Measurements from ENCODE around the gene APOL3. TPM values are rescaled to one million over a fixed set of nuclear protein-coding genes. Genes with fewer than 3 reads are reported as not detected.

Gene APOL3
- total RNA-seq, 1 donor from 2014 or later = 1.2 TPM

DNA sequence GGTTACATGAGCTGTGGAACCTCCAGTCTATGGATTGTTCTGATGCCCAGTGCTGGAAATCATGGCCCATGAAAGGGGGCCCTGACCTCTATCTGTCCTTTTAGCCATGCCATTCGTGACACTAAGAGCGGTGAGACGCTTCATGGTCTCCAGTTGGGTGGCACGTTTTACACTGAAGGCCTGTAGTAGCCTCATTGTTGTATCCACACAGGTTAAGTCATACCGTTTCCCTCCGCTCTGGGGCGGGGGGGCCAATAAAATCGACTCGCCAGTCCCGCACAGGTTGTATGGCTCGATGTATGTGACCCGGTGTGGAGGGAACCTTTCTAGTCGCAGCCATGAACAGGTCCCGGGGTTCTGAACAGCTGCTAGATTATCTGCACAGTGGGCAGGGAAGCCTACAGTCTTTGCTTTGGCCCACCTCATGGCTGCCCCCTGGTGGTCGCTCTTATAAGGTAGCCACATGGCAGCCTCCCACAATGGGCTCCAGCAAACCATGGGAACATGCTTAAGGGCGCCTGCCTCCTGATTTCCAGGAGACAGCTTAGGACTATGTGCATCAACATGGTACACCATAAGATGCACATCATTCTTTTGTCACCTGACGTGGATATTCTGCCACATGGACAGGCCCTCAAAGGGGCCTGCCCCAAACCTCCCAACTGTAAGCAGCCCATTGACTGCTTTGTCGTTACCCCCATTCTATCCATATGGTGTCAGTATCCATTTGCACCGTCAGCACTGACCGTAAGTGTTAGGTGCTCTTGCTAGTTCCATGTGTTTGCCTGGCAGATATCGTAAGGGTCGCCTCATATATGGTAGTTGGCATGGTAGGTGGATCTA, 19.7 kb upstream of the APOL3 start:
- Mint-ChIP-seq H3K27me3 (ENCODE audit: unreplicated experiment) (no peaks in the 10 kb centered on the region), H3K4me3 (ENCODE audit: unreplicated experiment) (no peak overlapping the region), H3K27ac (ENCODE audit: unreplicated experiment) (no peak overlapping the region), H3K4me1 (ENCODE audit: unreplicated experiment) (peaks cover 7% of the 10 kb centered on the region), H3K36me3 (ENCODE audit: low read depth, unreplicated experiment) (no peaks in the 10 kb centered on the region), H3K9me3 (ENCODE audit: unreplicated experiment) (no peaks in the 10 kb centered on the region)
- peak; percentile 91 for DNase-seq (ENCODE audit: low spot score)
- TF ChIP-seq, protein P1, sequence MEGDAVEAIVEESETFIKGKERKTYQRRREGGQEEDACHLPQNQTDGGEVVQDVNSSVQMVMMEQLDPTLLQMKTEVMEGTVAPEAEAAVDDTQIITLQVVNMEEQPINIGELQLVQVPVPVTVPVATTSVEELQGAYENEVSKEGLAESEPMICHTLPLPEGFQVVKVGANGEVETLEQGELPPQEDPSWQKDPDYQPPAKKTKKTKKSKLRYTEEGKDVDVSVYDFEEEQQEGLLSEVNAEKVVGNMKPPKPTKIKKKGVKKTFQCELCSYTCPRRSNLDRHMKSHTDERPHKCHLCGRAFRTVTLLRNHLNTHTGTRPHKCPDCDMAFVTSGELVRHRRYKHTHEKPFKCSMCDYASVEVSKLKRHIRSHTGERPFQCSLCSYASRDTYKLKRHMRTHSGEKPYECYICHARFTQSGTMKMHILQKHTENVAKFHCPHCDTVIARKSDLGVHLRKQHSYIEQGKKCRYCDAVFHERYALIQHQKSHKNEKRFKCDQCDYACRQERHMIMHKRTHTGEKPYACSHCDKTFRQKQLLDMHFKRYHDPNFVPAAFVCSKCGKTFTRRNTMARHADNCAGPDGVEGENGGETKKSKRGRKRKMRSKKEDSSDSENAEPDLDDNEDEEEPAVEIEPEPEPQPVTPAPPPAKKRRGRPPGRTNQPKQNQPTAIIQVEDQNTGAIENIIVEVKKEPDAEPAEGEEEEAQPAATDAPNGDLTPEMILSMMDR (IDR thresholded peaks at IDR 0.05; ENCODE audit: unreplicated experiment) = peak; percentile 94

DNA sequence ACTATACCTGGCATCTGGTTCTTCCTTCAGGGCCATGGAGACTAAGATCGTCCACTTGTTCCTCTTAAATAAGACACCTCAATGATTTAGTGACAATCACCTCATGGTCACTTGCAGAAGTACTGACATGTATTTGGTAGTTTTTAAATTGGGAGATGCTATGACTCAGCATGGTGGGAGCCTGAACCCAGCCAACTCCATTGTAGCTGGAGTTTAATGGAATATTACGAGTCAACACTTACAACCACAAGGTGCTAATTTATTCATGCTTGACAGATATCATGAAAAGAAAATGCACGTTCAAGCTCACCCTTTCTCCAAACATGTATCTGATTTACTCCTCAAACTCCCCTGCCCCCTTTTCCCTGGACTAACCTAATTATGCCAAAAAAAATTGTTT, 16.6 kb upstream of the APOL3 start:
- TF ChIP-seq, protein P1 (IDR thresholded peaks at IDR 0.05; ENCODE audit: unreplicated experiment) = no peak
- Mint-ChIP-seq H3K27ac (ENCODE audit: unreplicated experiment) (no peak overlapping the region), H3K4me3 (ENCODE audit: unreplicated experiment) (no peak overlapping the region), H3K9me3 (ENCODE audit: unreplicated experiment) (no peaks in the 10 kb centered on the region), H3K4me1 (ENCODE audit: unreplicated experiment) (no peaks in the 10 kb centered on the region), H3K27me3 (ENCODE audit: unreplicated experiment) (no peaks in the 10 kb centered on the region), H3K36me3 (ENCODE audit: low read depth, unreplicated experiment) (no peaks in the 10 kb centered on the region)
- no peak for DNase-seq (ENCODE audit: low spot score)

DNA sequence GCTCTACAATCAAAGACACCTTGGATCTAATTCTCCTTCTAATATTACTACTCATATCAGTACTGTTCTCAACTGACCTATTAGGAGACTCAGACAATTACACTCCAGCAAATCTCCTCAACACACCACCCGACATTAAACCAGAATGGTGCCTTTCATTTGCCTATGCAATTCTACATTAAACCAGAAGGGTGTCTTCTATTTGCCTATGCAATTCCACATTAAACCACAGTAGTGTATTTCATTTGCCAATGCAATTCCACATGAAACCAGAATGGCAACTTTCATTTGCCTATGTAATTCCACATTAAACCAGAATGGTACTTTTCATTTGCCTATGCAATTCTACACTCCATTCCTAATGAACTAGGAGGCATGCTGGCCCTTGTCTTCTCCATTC, 15.3 kb upstream of the APOL3 start:
- Mint-ChIP-seq H3K36me3 (ENCODE audit: low read depth, unreplicated experiment) (no peaks in the 10 kb centered on the region), H3K27me3 (ENCODE audit: unreplicated experiment) (no peaks in the 10 kb centered on the region), H3K4me1 (ENCODE audit: unreplicated experiment) (peaks cover 5% of the 10 kb centered on the region), H3K4me3 (ENCODE audit: unreplicated experiment) (no peak overlapping the region), H3K27ac (ENCODE audit: unreplicated experiment) (no peak overlapping the region), H3K9me3 (ENCODE audit: unreplicated experiment) (no peaks in the 10 kb centered on the region)
- DNase-seq (ENCODE audit: low spot score) = no peak
- TF ChIP-seq, protein P1 (IDR thresholded peaks at IDR 0.05; ENCODE audit: unreplicated experiment) = peak; percentile 32

DNA sequence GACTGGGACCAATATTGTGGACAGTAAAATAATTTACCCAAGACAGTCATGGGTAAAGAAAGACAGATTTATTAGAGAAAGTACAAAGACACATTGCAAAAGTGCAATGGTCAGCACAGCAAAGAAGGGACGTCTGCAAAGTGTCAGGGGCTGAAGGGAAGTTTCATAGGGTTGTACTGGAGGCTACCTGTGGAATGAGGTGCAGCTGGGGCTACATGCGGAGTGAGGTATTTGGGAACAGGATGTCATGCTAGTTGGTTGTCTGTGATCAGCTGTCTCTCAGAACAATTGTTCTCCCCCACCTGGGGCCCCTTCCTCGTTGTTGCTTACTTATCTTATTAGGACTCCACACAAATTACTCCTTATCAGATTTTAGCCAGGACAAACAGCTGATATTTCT, 11.4 kb upstream of the APOL3 start:
- no peak overlapping the region for H3K27ac Mint-ChIP-seq (ENCODE audit: unreplicated experiment)
- TF ChIP-seq, protein P1 (IDR thresholded peaks at IDR 0.05; ENCODE audit: unreplicated experiment) = no peak
- no peak for DNase-seq (ENCODE audit: low spot score)
- H3K27me3 Mint-ChIP-seq (ENCODE audit: unreplicated experiment) = no peaks in the 10 kb centered on the region
- peaks cover 6% of the 10 kb centered on the region for H3K4me1 Mint-ChIP-seq (ENCODE audit: unreplicated experiment)
- H3K36me3 Mint-ChIP-seq (ENCODE audit: low read depth, unreplicated experiment) = no peaks in the 10 kb centered on the region
- H3K4me3 Mint-ChIP-seq (ENCODE audit: unreplicated experiment) = no peak overlapping the region
- no peaks in the 10 kb centered on the region for H3K9me3 Mint-ChIP-seq (ENCODE audit: unreplicated experiment)

DNA sequence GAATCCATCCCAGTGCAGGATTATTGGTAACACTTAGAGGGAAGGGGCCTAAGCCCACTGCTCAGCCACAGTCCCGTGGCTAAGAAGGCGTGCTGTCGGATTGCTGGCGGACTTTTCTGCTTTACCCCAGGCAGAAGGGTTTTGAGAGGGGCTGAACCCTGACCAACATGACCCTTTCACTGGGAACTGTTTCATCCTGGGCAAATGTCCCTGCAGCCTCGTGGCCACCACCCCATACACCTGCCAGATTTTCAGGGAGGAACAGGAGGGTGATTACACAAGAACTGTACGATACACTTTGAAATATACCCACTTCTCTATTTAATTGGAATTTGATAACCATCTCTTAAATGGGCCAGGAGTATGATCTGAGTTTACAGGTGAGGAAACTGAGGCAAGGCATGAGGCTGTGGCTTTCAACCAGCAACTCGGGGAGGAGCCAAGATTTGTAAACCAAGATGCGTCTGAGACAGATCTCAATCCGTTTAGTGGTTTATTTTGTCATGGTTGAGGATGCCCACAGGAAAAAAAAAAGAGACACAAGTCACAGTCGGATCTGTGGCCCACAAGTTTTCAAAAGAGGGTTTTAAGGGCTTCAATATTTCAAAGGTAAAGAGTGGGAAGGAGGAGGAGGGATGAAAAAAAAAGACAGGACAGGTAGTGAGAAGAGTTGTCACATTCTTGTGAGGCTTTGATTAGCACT, 6.1 kb upstream of the APOL3 start:
- Mint-ChIP-seq H3K36me3 (ENCODE audit: low read depth, unreplicated experiment) (no peaks in the 10 kb centered on the region), H3K27me3 (ENCODE audit: unreplicated experiment) (no peaks in the 10 kb centered on the region), H3K4me3 (ENCODE audit: unreplicated experiment) (no peak overlapping the region), H3K27ac (ENCODE audit: unreplicated experiment) (peak overlapping the region; percentile 30), H3K4me1 (ENCODE audit: unreplicated experiment) (peaks cover 3% of the 10 kb centered on the region), H3K9me3 (ENCODE audit: unreplicated experiment) (no peaks in the 10 kb centered on the region)
- TF ChIP-seq, protein P1 (IDR thresholded peaks at IDR 0.05; ENCODE audit: unreplicated experiment) = no peak
- DNase-seq (ENCODE audit: low spot score) = no peak
